CD4-positive, alpha-beta T cell treated with Interleukin-4 for 1 hour (primary cell): ENCODE measurements around the gene RFNG.

Source experiments
- DNase-seq, 2 donors: peaks; one replicate each; pipeline ENCODE4 v3.0.0-alpha.2; 2020 to 2022

RFNG gene

GRCh38 chr17:82012640-82013295 is 38.8 kb downstream of the RFNG start:
- no peak for DNase-seq

GRCh38 chr17:82012261-82012639 is 39.4 kb downstream of the RFNG start:
- DNase-seq = no peak

- no peak for DNase-seq
Observed at GRCh38 chr17:82011617-82012187, 39.9 kb downstream of the RFNG start.

- no peak for DNase-seq
Observed at GRCh38 chr17:82010575-82011525, 40.8 kb downstream of the RFNG start.

GRCh38 chr17:82009413-82009812 is 42.2 kb downstream of the RFNG start:
- no peak for DNase-seq

GRCh38 chr17:82008941-82009405 is 42.6 kb downstream of the RFNG start:
- DNase-seq = no peak

- DNase-seq = no peak
Observed at GRCh38 chr17:82008258-82008940, 43.2 kb downstream of the RFNG start.

- no peak for DNase-seq
Observed at GRCh38 chr17:82007495-82008257, 43.9 kb downstream of the RFNG start.

GRCh38 chr17:82007228-82007494 is 44.5 kb downstream of the RFNG start:
- DNase-seq = no peak

- no peak for DNase-seq
Observed at GRCh38 chr17:82006468-82007227, 45.0 kb downstream of the RFNG start.

GRCh38 chr17:82005701-82006348 is 45.8 kb downstream of the RFNG start:
- no peak for DNase-seq

- DNase-seq = no peak
Observed at GRCh38 chr17:82004517-82005455, 46.8 kb downstream of the RFNG start.

- DNase-seq = no peak
Observed at GRCh38 chr17:82003411-82004381, 47.9 kb downstream of the RFNG start.

- DNase-seq = no peak
Observed at GRCh38 chr17:82001571-82002056, 50.0 kb downstream of the RFNG start.

- no peak for DNase-seq
Observed at GRCh38 chr17:82000803-82001570, 50.6 kb downstream of the RFNG start.

- no peak for DNase-seq
Observed at GRCh38 chr17:81999976-82000802, 51.4 kb downstream of the RFNG start.

GRCh38 chr17:81999587-81999975 is 52.0 kb downstream of the RFNG start:
- no peak for DNase-seq
